Mesenteric fat pad (tissue), 1 donor: ENCODE measurements around the gene SUGCT. TPM values are rescaled to one million over a fixed set of nuclear protein-coding genes. Genes with fewer than 3 reads are reported as not detected.

Experiments
- DNase-seq: peaks from one replicate; pipeline ENCODE4 v3.0.0-alpha.2; 2020; ENCODE audit warnings: low spot score
- total RNA-seq: library from RNA; stranded (reverse); fragmentation: NEBNext Ultra II Directional; extraction: Animal tissue kit (Norgen Biotek cat#: 25700); gene quantifications from one replicate; pipeline ENCODE4 v1.2.1, GENCODE V29; 2021
- donor health status: DM: yes; HTN: yes; CAD: no.

SUGCT gene
- total RNA-seq, 1 donor from 2014 or later = 2.9 TPM

DNA sequence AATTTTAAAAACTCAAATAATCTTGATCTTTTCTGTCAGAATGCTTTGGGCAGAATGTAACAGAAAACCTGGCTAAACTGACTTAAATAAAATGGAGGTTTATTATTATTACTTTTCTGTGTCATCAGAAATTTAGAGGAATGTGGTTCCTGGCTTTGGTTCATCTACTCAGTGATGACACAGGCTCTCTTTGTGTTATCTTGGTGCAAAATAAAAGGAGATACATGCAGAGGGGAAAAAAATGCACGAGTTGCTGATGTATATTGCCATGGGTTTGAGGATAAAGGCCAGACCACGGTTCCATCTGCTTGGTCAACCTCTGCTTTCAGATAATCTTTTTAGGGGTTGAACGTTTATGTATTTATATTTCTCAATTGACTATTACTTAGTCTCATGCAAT is 181.4 kb downstream of the SUGCT start:
- no peak for DNase-seq

GRCh38 chr7:40324914-40325313 is 190.1 kb downstream of the SUGCT start:
- DNase-seq = no peak

GRCh38 chr7:40327113-40327512 is 192.3 kb downstream of the SUGCT start:
- no peak for DNase-seq

- DNase-seq = no peak
Measured at GRCh38 chr7:40327873-40328272, 193.1 kb downstream of the SUGCT start.

GRCh38 chr7:40329601-40330153 is 194.9 kb downstream of the SUGCT start:
- DNase-seq = no peak

DNA sequence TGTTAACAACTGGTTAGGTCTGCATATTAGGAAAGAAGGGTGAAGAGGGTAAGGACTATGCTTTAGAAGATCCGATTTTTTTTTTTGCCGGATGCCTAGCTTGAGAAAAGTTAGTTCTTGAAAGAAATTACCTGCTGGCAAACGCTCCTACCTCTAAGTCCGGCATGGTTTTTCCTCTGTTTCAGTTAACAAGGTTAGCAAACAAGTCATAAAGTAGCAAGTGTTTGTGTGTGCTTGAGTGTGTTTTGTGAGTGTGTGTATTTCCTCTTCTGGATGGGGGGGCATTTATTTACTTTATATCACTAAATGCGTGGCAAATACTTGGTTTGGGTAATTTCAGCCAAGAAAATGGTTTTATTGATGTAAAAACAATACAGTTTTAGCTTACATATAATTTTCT is 195.6 kb downstream of the SUGCT start:
- no peak for DNase-seq

- no peak for DNase-seq
Measured at GRCh38 chr7:40331915-40332314, 197.1 kb downstream of the SUGCT start.

- DNase-seq = no peak
Measured at GRCh38 chr7:40332516-40332915, 197.7 kb downstream of the SUGCT start.

DNA sequence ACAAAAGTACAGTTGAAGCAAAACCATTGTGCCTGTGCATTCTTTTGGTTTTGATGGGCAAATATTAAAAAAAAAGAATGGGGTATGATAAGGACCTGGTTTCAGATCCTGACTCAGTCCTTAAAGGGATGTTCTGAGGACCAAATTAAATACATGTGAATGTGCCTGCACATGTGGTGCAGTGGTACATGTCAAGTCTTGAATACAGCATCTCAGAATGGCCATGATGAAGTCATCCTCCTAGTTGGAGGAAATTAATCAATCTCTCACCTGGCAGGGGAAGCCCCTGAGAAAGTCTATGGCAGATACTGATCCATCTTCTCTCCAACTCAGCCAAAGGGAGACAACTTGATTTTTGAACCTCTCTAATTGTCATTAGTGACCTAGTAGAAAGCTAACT is 207.0 kb downstream of the SUGCT start:
- DNase-seq = no peak

- no peak for DNase-seq
Measured at GRCh38 chr7:40346554-40346953, 211.7 kb downstream of the SUGCT start.

DNA sequence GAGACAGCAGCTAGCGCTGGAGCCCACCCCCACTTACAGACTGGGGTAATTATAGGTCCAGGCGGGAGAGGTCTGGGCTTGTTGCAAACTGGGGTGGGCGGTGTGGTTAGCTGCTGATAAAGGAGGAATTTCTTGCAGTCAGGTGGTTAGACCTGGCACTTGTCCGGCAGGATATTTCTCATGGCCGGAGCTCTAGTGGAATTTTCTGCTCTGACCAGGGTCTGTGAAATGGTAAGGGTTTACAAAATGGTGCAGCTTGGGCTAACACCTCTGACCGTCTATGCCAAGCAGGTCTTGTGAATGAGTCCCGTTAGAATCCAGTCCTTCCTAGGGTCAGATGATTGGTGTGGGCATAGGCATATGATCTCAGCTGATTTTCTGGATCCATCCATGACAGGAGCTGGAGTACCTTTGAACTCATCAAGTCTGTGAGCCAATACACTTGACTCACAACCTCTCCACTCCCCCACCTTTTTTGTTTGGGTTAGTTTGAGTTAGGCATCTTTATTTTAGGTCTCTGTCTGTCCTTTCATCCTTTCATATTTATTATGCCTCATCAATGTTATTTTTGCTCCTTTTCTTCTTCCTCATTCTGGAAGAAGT is 213.4 kb downstream of the SUGCT start:
- no peak for DNase-seq

- DNase-seq = no peak
Measured at GRCh38 chr7:40350100-40350499, 215.3 kb downstream of the SUGCT start.

GRCh38 chr7:40354711-40355110 is 219.9 kb downstream of the SUGCT start:
- DNase-seq = no peak

DNA sequence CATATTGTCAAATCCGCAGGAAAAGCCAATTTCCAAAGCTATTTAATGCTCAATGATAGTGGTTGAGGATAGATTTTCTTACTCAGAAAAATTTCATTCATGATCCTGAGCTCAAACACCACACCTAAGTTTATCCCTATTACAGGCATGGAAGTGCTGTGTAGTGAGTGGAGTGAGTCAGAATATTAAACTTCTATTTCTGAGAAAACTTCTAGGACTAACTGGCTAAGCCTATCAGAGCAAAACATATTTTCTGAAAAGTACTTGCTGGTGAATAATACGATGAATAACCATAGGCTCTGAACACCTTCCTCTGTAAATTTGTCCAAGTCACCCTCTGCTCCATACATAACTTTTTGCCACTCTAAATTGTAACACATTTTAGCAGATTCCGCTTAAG is 221.5 kb downstream of the SUGCT start:
- no peak for DNase-seq

- no peak for DNase-seq
Measured at GRCh38 chr7:40356871-40357709, 222.3 kb downstream of the SUGCT start.

- no peak for DNase-seq
Measured at GRCh38 chr7:40369641-40370277, 235.0 kb downstream of the SUGCT start.

GRCh38 chr7:40371806-40372440 is 237.1 kb downstream of the SUGCT start:
- DNase-seq = no peak

- no peak for DNase-seq
Measured at GRCh38 chr7:40374575-40374974, 239.8 kb downstream of the SUGCT start.

- no peak for DNase-seq
Measured at GRCh38 chr7:40380111-40380510, 245.3 kb downstream of the SUGCT start.

DNA sequence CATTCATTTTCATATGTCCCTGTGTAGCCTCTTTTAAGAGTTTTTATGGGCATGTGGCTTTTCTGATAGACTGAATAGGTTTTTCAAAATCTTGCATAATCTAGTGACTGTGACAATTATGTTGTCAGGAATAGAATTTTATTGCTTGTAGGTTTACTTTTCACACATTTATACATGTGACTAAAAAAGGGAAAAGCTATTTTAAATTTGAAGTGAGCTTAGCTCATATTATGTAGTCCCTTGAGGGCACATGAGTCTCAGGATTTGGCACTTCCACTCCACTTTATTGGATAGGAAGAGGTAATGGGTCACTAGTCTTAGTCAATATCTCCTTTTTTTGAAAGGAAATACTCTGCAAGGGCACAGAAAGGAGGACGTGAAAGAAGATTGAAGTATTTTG is 247.3 kb downstream of the SUGCT start:
- DNase-seq = no peak

- no peak for DNase-seq
Measured at GRCh38 chr7:40393660-40394059, 258.9 kb downstream of the SUGCT start.

DNA sequence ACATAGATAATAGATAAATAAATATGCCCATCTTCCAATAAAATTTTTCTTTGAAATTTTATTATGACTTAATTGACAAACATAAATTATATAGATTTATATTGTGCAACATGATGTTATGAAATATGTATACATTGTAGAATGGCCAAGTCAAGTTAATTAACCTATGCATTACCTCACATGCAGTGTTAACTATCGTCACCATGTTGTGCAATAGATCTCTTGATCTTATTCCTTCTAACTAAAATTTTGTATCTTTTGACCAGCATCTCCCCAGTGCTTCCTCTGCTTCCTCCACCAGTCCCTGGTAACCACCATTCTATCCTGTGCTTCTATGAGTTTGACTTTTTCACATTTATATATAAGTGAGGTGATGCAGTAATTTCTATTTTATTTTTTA is 259.6 kb downstream of the SUGCT start:
- no peak for DNase-seq
